NCI-H345 (cell line): ENCODE results near the gene CRACDL.
"Not testable (repeated sequence)": the region's sequence is repeated elsewhere in the genome, so short reads cannot be mapped to it uniquely, and the experiment has no call there.

Experiments
- DNase-seq: peaks from one replicate; lab custom pipeline; 2025; lab: John Stamatoyannopoulos, UW

CRACDL gene

DNA sequence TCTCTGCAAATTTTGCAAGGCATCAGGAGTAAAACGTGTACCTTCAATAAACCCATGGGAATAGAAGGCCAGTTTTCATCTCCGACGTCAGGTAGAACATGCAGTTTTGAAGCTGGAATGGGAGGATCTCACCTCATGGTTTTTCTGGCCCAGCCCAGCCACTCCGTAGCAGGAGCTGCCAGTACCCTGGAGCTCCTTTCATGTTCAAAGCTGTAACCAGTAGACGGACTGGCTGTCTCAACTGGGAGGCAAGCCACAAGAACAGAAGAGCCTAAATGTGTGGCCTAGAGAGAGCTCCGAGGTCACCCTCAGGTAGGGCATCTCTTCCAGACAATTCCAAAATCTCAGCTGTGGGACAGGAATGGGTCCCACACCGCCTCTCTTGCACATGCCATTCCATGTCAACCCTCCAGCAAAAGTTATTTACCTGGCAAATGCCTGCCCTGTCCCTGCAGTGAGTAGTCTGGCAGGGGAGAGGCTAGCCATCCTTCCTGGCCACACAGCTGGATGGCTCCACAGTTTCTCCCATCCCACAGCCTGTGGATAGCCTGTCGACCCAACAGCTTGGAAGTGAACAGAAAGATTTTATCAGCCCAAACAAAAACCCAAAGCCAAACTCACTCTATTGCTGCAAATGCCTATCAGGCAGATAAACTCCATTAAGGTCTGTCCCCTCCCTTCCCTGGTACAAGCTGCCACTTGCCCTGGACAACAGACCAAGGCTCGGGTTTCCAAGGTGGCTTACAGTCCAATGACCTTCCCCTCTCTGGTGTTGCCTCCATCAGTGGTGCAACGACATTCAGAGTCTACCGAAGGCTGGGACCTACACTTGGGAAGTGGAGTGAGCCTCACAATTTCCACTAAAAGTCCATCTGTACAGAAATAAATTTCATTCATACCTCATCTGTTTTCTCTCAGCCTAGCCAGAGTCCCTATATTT is 27.8 kb downstream of the CRACDL start:
- no peak for DNase-seq

DNA sequence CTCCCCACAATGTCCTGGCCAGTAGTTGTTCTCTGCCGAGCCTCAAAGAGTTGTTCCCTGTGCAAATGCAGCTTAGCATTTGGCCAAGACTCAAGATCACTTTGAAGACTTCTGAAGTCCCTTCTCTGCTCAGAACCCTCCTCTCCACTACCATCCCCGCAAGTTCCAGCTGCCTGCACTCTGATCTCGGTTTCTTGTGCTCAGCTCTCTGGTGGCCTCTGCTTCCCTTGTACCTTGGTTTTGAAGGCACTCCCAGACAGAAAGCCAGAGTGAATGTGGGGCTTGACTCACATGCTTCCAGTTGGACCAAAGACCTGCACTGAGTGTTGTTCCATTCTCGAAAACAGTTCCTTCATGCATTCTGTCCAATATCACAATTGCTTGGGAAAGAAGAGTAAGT is 28.6 kb downstream of the CRACDL start:
- DNase-seq: no peak

DNA sequence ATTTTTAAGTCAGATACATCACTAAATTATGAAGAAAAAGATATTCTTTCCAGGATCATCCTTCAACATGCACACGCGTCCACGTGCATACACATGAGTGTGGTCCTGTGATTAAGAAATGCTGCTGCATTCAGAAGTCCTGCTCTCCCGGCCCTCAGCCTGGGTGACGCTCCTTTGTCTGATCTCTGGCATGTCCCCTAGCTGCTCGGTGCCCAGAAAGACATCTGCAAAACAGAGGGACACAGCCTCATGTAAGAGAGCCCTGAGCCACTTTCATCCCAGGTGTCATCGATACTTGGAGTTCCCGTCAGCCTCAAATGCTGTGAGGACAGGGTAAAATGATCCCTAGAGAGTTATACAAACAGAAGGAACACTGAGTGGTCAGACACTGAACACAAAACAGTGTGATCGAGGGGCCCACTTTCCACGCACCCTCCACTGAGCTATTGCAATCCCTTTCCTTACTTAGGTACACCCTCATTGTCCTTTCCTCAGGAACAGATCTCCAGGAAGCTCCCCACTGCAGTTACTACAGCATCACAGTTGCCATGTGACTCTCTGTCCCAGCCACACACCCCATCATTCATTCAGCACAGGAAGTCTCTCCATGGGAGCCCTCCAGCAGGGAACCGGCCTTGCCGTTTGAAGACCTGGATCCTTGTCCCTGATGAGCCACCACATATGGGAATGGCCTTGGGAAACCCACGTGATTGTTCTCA is 32.1 kb downstream of the CRACDL start:
- peak; percentile 68 for DNase-seq

DNA sequence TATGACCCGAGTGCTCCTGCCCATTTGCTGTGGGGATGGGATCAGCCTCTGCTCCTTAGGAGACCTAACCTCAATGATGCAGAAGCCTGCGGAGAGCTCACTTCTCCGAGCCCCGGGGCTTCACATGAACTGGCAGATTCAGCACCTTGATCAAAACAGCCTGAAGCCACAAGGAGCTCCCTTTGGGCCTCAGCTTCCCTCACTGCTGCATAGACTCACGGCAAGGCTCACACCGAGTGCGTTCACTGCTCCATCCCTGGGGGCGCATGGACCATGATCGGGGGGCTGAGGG is 33.0 kb downstream of the CRACDL start:
- DNase-seq: no peak

DNA sequence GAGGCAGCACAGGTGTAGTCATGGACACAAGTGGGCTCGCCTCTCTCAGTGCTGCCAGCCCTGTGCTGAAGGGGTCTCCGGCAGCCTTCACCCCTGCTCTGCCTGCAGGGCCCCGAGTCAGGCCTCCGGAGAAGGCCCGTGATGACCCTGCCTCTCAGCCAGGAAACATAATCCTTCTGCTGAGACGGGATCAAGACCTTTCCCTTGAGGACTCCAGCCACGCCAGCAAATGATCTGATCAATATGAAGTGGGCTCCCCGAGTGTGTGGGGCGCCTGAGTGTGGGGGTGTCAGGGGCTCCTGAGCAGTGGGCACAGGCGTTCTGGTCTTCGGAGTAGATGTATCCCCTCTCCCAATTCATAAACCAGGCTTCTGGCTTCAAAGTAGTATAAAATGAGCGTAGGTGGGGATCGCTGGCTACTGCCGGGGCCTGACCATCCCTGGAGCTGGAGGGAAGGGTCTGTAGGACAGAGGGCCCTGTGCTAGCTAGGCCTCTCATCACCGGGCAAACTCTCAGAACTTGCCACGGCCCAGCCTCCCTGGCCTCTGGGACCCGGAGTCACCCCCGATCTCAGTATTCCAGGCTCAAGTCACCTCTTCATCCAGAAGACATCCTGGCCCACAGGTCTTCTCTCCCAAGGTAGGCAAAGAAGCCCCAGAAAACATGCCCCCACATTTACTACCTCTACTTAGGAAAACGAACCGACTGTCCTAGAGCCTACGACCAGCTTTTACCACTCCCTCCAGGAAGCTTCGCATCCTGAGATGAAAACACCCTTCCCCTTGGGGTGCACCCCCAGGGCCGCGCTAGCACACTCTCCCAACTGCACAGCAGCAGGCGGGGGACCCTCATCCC is 33.6 kb downstream of the CRACDL start:
- DNase-seq: no peak

DNA sequence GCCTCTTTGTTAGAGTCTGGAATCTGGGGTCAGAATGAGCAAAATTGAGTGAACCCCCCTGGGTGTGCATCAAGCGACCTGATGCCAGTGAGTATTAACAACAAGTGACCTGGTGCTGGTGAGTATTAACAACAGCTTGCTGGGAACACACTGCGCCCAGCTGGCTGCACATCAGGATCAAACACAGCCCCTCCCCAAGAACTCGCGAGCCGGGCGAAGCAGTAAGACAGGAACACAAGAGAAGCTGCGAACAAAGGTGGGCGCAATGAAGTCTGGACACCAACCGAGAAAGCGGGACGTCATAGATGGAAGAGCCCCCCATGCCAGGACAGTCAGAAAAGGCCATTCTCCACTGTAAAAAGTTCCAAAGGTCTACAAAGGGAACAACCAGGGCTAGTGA is 34.3 kb downstream of the CRACDL start:
- no peak for DNase-seq

DNA sequence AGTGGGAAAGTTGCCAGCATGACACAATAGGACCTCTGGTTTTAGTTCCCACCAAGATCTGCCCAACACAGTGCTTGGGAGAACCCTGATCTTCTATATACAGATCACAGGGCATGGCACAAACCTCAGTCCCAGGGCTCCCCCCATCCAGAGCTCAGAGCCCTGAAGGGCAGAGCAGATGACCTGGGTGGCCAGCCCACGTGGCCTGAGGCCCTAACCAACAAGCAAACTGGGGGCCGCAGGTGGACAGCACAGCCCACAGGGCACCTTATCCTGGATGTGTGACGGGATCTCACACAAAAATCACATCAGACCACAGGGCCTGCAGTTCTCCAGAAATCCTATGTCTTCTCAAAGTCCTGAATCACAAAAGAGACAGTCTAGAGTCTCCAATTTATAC is 34.7 kb downstream of the CRACDL start:
- no peak for DNase-seq

DNA sequence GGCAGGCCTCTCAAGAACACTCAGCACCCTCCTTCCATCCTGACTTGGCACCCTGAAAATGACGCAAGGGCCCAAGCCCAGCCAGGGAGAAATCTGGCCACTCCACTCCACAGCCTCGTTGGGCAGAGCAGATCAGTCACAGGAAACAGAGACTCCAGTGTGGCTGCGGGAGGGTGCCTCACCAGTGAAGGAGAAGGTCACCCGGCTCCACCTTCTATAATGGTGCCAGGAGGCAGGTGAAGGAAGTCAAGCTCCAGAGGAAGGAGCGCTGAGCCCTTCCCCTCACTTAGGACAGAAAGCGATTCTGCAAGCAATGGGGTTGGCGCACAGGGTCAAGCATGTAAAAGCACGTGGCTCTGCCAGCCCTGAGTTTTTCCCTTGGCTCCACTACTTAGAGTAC is 35.3 kb downstream of the CRACDL start:
- no peak for DNase-seq

DNA sequence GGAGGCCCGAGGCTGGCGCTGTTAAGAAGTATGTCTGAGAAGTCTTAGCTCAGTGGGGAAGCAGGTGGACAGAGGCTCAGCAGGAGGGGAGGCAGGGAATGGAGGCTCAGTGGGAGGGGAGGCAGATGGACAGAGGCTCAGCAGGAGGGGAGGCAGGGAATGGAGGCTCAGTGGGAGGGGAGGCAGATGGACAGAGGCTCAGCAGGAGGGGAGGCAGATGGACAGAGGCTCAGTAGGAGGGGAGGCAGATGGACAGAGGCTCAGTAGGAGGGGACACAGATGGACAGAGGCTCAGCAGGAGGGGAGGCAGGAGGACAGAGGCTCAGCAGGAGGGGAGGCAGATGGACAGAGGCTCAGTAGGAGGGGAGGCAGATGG is 36.3 kb downstream of the CRACDL start:
- DNase-seq: not testable (repeated sequence)

DNA sequence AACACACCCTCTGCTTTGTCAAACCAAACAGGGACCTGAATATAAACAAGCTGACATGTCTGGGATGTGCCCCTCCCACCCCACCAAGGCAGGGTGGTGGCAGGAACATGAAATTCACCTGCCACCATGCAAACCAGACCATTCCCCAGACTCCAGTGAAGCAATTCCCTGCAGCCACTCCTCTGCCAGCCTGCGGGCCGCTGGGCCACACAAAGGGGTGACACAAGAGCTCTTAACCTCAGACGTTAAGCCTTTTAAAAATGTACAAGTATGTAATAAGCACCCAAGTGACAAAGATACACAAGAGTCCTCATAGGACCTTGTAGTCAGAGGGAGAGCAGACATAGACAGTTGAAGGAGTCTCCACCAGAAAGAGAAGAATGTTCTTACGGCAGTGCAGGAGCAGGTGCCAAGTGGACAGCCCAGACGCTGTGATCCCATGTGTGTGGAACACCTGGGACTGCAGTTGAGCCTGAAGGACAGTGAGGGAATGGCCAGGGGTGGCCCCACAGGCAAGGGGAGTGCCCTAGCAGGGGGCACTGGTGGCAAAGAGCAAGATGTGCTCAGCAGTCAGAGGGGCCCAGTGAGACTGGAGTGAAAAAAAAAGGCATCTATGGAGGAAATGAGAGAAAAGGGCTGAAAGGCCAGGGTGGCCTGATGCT is 36.9 kb downstream of the CRACDL start:
- DNase-seq: peak; percentile 43

DNA sequence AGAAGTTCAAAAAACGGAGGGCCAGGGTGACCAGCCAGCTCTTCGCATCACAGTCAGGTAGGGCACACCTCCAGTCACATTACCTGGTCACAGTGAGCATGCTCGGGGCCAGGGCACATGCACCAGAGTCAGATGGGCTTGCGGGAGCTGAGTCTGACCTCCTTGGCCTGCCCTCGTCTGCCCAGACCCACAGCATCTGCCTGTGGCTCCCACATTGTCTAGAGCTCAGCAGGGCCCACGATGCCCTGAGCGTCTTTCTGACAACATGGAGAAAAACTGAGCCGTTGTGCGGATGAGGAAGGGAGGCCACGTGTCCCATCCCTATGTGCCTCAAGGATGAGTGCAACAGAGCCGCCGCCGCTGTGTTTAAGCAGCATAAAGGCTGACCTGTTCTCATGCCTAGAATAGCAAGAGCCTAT is 37.6 kb downstream of the CRACDL start:
- no peak for DNase-seq

DNA sequence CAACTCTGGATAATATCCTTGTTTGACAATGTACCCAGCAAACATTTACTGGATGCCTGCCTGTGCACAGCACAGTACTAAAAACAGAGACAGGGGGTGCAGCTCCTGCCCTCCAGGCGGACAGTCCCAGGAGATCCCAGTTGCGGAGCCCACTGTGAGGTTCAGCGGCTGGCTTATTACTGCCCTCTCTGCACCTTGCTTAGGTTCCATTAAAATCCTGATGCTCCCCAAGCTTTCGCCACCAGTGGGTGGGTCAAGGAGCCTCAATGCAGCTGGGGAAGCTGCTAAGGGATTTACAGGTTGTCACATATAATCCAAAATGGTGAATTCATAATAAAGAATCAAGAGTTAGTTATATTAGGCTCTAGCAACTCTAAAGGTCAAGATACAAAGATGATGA is 38.3 kb downstream of the CRACDL start:
- no peak for DNase-seq

DNA sequence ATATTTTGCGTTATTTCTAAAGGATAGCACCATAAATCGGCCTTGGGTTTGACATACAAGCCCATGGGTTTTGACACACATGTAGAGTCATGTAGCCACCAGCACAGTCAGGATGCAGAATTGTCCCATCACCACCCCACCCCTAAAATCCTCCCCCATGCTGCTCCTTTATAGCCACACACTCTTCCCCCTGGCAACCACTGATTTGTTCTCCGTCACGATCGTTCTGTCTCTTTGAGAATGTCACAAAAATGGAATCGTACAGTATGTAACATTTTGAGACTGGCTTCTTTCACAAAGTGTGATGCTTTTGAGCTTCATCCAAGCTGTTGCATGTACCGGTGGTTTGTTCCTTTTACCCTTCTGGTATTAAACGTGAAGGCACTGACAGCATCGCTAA is 39.1 kb downstream of the CRACDL start:
- no peak for DNase-seq

DNA sequence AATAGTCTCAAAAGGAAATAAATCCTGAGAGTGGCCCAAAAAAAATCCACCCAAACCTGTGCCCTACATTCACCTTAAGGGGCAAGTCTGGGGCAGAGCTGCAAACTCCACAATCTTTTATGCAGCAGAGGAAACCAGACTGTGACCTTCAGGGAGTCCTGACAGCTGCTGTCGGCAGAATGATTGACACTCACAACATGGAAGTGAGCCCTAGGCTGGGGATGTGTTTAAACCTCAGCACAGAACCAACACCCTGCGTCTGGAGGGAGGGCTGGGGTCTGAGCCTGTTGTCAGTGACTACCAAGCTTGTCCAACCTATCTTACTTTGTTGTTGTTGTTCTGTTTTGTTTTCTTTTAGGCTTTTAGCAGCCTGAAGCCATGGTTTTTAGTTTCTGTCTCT is 39.6 kb downstream of the CRACDL start:
- no peak for DNase-seq

DNA sequence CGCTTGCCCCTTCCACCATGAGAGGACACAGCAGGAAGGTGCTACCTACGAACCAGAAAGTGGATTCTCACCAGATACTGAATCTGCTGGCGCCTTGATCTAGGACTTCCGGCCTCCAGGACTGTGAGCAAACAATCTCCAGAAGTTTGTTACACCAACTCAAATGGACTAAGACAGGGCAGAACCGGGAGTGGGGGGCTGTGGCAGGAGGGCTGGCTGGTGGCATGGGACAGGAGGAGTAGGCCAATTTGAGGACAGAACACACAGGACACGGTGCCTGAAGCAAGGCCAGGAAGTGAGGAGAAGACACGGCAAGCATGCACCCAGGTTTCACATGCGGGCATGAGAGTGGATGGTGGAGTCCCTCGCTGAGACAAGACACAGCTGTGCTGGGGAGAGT is 40.1 kb downstream of the CRACDL start:
- no peak for DNase-seq

DNA sequence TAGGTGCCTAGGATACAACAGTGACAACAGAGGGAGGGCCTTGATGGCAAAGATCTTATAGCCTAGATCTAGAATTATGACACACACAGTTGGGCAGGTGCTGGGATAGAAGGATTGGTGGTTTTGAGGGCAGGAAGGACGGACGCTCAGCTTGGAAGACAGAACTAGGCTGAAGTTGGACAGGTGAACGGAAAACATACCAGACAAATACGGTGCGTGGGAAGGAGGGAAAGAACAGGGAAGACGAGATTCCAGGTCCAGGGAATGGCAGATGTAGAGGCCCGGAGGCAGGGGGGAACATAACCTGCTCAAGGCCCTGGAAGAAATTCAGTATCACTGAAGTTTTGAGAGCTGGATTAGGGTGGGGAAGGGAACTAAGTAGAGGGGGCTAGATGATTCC is 40.8 kb downstream of the CRACDL start:
- DNase-seq: no peak

DNA sequence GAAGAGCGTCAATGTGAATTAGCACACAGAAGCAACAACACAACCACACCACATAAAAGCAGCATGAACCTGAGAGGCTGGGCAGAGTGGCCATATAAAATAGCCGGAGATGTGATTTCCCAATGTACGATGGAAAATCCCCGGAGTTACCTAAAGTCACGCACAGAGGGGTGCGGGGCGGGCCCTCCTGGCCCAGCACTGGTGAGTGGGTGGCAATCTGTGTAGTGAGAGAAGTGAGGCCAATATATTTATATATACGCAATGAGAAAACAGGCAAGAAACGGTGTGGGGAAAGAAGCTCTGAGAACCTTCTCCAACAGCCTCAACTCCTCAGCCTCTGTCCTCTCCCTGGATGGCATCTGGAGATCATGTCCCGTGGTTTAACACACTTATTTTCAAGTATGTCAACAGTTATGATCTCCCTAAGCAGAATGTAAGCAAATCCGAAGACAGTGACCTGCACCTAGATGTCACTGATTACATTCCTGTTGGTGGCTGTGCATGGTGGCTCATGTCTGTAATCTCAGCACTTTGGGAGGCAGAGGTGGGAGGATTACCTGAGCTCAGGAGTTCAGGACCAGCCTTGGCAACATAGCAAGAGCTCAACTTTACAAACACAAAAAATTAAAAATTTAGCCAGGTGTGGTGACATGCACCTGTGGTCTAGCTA is 41.6 kb downstream of the CRACDL start:
- DNase-seq: no peak

DNA sequence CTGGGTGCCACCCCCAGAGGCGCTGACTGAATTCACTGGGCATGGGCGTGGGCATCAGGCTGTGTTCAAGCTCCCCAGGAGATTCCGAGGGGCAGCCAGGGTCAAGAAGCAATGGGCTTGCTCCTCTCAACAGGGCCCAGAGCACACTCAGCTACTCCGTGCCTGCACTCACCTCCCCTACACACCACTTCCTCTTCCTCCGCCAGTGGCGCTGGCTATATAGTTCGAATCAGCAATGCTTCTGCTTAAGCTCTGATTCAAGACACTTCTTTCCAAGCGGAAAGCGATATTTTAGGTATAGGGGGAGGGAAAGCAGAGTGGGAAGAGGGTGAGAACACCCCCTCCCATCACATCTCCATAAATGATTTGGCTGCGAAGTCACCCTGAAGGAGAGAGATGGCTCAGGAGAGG is 42.1 kb downstream of the CRACDL start:
- no peak for DNase-seq

DNA sequence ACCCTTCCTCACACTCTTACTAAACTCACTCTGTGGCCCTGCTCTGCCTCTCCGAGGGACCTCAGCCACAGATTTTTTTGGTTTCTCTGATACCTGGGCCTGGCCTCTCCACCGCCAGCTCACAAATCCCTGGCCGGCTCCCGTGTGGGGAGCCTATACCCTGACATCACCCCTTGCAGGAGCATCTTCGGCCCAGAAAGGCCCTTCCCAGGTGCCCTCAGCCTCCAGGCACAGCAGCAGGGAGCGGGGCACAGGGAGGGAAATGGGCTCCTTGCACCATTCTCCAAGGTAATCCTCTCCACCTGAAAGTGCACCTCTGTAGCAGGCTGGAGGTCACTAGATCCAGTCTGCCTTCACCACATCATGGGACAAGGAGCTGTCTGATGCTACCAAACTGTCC is 43.2 kb downstream of the CRACDL start:
- DNase-seq: no peak

DNA sequence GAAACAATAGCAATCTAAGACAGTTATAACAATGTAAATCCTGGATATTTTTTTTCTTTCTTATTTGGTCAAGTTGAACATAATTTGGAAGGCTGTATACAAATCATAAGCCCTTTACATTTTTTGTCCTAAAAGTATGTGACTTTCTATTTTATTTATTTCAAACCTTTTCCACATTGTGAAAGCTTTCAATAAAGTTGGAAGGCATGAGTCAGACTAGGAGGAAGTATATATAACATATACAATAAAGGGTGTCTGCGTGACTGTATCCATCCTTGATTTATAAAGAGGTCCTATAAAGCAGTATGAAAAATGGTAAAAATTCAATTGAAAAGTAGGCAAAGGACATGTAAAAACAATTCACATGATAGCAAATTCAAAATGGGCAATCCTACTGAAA is 44.4 kb downstream of the CRACDL start:
- no peak for DNase-seq

DNA sequence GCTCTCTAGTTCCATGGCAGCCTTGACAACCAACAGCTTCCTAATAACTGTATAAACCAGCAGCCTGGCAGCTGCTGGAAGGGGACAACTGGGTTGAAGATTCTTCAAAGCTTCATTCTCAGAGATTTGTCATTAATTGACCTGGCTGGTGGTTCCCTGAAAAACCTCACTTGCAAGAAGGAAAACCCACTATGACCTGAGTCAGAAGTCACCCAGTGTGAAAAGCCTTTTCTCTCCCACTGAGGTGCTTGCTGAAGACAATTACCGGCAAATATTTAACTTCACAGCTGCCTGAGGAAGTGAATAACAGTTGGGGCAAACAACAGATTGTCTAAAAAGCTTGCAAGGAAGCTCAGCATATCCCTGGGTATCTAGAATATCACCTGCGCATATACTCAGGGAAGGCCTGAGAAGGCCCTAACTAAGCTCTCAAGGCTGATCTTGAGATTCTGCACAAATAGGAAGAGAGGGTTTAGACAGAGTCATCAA is 49.9 kb downstream of the CRACDL start:
- no peak for DNase-seq
